Measurements from ENCODE around the gene RIPK4. TPM values are rescaled to one million over a fixed set of nuclear protein-coding genes. Genes with fewer than 3 reads are reported as not detected.
A peak's percentile ranks its signal among the peaks of the same experiment; 100 is the strongest.

The RIPK4 gene
- polyA plus RNA-seq, 1 donor (not counting 4 experiments of a cell fraction or from before 2014, with no cell fraction given) = 18.4 TPM

DNA sequence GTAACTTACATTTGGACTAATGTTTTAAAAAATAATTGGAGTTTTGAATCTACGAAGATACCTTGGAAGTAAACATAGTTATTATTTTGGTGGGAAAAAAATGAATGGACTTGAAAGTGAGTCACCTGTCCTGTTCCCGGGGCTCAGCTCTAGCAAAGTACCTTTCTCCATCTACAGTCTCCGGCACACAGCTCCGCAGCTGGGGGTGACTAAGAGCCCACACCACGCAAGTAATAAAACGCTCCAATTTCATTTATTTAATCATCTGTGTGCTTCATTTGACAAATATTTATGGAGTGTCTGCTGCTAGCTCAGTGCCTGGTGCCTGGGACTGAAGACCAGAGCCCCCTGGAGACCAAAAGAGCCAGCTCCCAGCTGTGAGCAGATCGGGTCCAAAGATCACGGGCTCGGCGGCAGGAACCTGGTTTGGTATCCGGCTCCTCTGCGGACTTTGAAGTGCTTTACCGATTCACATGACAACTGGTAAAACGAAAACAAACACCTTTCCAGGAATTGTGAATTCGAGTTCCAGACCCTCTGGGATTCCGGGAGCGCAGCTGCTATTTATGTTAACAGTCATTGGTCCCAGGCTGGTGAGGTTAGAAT is 1.7 kb upstream of the RIPK4 start:
- TF ChIP-seq EZH2 (IDR thresholded peaks at IDR 0.05; ENCODE audit: low read length) = no peak
- TF ChIP-seq, protein P1, sequence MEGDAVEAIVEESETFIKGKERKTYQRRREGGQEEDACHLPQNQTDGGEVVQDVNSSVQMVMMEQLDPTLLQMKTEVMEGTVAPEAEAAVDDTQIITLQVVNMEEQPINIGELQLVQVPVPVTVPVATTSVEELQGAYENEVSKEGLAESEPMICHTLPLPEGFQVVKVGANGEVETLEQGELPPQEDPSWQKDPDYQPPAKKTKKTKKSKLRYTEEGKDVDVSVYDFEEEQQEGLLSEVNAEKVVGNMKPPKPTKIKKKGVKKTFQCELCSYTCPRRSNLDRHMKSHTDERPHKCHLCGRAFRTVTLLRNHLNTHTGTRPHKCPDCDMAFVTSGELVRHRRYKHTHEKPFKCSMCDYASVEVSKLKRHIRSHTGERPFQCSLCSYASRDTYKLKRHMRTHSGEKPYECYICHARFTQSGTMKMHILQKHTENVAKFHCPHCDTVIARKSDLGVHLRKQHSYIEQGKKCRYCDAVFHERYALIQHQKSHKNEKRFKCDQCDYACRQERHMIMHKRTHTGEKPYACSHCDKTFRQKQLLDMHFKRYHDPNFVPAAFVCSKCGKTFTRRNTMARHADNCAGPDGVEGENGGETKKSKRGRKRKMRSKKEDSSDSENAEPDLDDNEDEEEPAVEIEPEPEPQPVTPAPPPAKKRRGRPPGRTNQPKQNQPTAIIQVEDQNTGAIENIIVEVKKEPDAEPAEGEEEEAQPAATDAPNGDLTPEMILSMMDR (optimal IDR thresholded peaks at IDR 0.05 in 1 of 3, IDR thresholded peaks at IDR 0.05 in 1 of 3, conservative IDR thresholded peaks at IDR 0.05 in 1 of 3; ENCODE audit: extremely low read depth in 1 of 3, insufficient read depth in 2 of 3, low read length in 3 of 3) = peak; percentile 25 to 44 (median 38)
- H4K20me1 ChIP-seq (ENCODE audit: control insufficient read depth, extremely low read depth, insufficient read depth, low read length) = peaks cover 24% of the 10 kb centered on the region
- peaks cover 39% of the 10 kb centered on the region for H3K4me1 ChIP-seq (ENCODE audit: control insufficient read depth, extremely low read depth, insufficient read depth, low read length)
- H2AFZ ChIP-seq (ENCODE audit: control insufficient read depth, low read length) = peak overlapping the region; percentile 33
- dilution Hi-C loops (cut with MboI; ENCODE audit: extremely low pct_ligation_motif_present, low sequenced_read_pairs) = no loop called here
- peaks cover 0 to 4% of the 10 kb centered on the region in 2 experiments for H3K36me3 ChIP-seq (ENCODE audit: control insufficient read depth in 2 of 2, extremely low read depth in 1 of 2, insufficient read depth in 2 of 2, low read length in 2 of 2)
- peak overlapping the region; percentile 97 for H3K9ac ChIP-seq (ENCODE audit: control insufficient read depth, extremely low read depth, insufficient read depth, low read length)
- H3K9me3 ChIP-seq (ENCODE audit: control insufficient read depth, low read depth, low read length) = no peaks in the 10 kb centered on the region
- H3K27me3 ChIP-seq (ENCODE audit: control insufficient read depth, extremely low read depth, insufficient read depth, low read length) = no peaks in the 10 kb centered on the region
- peak overlapping the region; percentile 95 for H3K4me2 ChIP-seq (ENCODE audit: control insufficient read depth, extremely low read depth, insufficient read depth, low read depth, low read length)
- peaks cover 33% of the 10 kb centered on the region for H3K79me2 ChIP-seq (ENCODE audit: control insufficient read depth, insufficient read depth, low read length)
- peak overlapping the region; percentile 94 for H3K27ac ChIP-seq (ENCODE audit: control insufficient read depth, insufficient read depth, low read length)
- DNase-seq (ENCODE audit: low read depth, low spot score) (peak; percentile 79), FAIRE-seq (peak; percentile 86)
- peaks cover 5% of the 10 kb centered on the region for H3K9me1 ChIP-seq (ENCODE audit: control insufficient read depth, extremely low read depth, insufficient read depth, low read length)
- H3K4me3 ChIP-seq (ENCODE audit: control insufficient read depth in 2 of 3, extremely low read depth in 1 of 3, insufficient read depth in 2 of 3, low read depth in 1 of 3, low read length in 3 of 3) = peak overlapping the region; percentile 10 to 80 (median 79)

DNA sequence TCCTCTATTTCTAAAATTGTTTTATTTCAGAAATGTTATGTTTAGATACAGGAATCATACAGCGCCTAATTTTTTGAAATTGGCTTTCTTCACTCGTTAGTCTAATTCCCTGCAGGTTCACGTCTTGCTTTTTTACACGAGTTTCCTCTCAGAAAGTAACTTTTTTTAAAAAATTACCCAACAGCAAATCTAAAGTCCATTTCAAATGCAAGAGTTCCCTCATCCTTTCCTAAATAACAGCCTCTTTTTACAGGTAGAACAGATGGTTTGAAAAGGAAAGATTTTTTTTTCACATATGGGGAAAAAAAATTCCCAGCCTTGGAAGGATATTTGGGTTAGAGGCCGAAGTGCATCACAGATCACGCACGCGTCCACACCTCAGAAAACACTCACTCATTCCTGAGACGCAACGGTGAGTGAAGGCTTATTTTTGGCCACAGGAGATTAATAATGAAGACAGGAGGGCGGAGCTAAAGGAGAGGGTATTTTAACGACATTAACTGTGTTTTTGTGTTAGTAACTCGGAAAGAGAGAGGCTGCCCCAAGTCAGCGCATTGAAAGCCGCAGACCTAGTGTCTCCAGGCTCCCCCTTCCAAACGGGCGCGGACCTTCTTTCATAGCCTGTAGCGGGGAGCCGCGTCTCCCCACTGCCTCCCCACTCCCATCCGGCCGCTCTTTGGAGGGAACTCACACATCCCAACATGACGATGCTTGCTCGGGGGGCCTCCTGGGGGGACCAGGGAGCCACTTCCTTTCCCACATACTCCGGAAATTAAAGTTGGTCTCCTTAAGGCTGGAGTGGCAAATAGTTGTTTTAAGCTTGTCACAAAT is 969 bp upstream of the RIPK4 start:
- dilution Hi-C loops (cut with MboI; ENCODE audit: extremely low pct_ligation_motif_present, low sequenced_read_pairs) = no loop called here
- H3K79me2 ChIP-seq (ENCODE audit: control insufficient read depth, insufficient read depth, low read length) = peaks cover 41% of the 10 kb centered on the region
- H3K27ac ChIP-seq (ENCODE audit: control insufficient read depth, insufficient read depth, low read length) = peak overlapping the region; percentile 94
- H3K36me3 ChIP-seq (ENCODE audit: control insufficient read depth in 2 of 2, extremely low read depth in 1 of 2, insufficient read depth in 2 of 2, low read length in 2 of 2) = peaks cover under 1 to 4% of the 10 kb centered on the region in 2 experiments
- H3K27me3 ChIP-seq (ENCODE audit: control insufficient read depth, extremely low read depth, insufficient read depth, low read length) = no peaks in the 10 kb centered on the region
- DNase-seq (ENCODE audit: low read depth, low spot score) = no peak
- no peaks in the 10 kb centered on the region for H3K9me3 ChIP-seq (ENCODE audit: control insufficient read depth, low read depth, low read length)
- H2AFZ ChIP-seq (ENCODE audit: control insufficient read depth, low read length) = peak overlapping the region; percentile 49
- H3K9me1 ChIP-seq (ENCODE audit: control insufficient read depth, extremely low read depth, insufficient read depth, low read length) = peaks cover 5% of the 10 kb centered on the region
- H4K20me1 ChIP-seq (ENCODE audit: control insufficient read depth, extremely low read depth, insufficient read depth, low read length) = peaks cover 32% of the 10 kb centered on the region
- TF ChIP-seq, protein P1 (optimal IDR thresholded peaks at IDR 0.05 in 1 of 3, IDR thresholded peaks at IDR 0.05 in 1 of 3, conservative IDR thresholded peaks at IDR 0.05 in 1 of 3; ENCODE audit: extremely low read depth in 1 of 3, insufficient read depth in 2 of 3, low read length in 3 of 3) = no peak
- no peak for TF ChIP-seq EZH2 (IDR thresholded peaks at IDR 0.05; ENCODE audit: low read length)
- H3K4me1 ChIP-seq (ENCODE audit: control insufficient read depth, extremely low read depth, insufficient read depth, low read length) = peaks cover 46% of the 10 kb centered on the region
- peak overlapping the region; percentile 95 for H3K4me2 ChIP-seq (ENCODE audit: control insufficient read depth, extremely low read depth, insufficient read depth, low read depth, low read length)
- peak overlapping the region; percentile 97 for H3K9ac ChIP-seq (ENCODE audit: control insufficient read depth, extremely low read depth, insufficient read depth, low read length)
- H3K4me3 ChIP-seq (ENCODE audit: control insufficient read depth in 2 of 3, extremely low read depth in 1 of 3, insufficient read depth in 2 of 3, low read depth in 1 of 3, low read length in 3 of 3) = peak overlapping the region; percentile 79 to 92 (median 80)
- FAIRE-seq = peak; percentile 56
